HEK293T (cell line): ENCODE results near the gene NBAS.

Experiments
- ARNT ChIP-seq: fragments of 450-650 bp; IDR thresholded peaks from 2 replicates; pipeline ENCODE4 v1.6.1; 2017; ENCODE audit warnings: mild to moderate bottlenecking
- BHLHE40 ChIP-seq: fragments of 450-650 bp; IDR thresholded peaks from 2 replicates; pipeline ENCODE4 v1.6.1; 2016; ENCODE audit warnings: mild to moderate bottlenecking, moderate library complexity, borderline replicate concordance
- FOXK2 ChIP-seq: fragments of 450-650 bp; IDR thresholded peaks from 2 replicates; pipeline ENCODE4 v1.6.1; 2016; ENCODE audit warnings: mild to moderate bottlenecking
- FOXM1 ChIP-seq: fragments of 450-650 bp; IDR thresholded peaks from 2 replicates; pipeline ENCODE4 v1.6.1; 2017; ENCODE audit warnings: mild to moderate bottlenecking, borderline replicate concordance
- L3MBTL2 ChIP-seq: fragments of 450-650 bp; conservative IDR thresholded peaks from 2 replicates; pipeline ENCODE4 v1.6.1; 2016; ENCODE audit warnings: mild to moderate bottlenecking
- SP1 ChIP-seq: fragments of 450-650 bp; IDR thresholded peaks from 2 replicates; pipeline ENCODE4 v1.6.1; 2017
- SUZ12 ChIP-seq: fragments of 450-650 bp; IDR thresholded peaks from 2 replicates; pipeline ENCODE4 v1.6.1; 2016; ENCODE audit warnings: mild to moderate bottlenecking
- TARDBP ChIP-seq: fragments of 450-650 bp; IDR thresholded peaks from 2 replicates; pipeline ENCODE4 v1.6.1; 2016
- TF ChIP-seq, protein P1 (sequence below): fragments of 450-650 bp; IDR thresholded peaks from 2 replicates; pipeline ENCODE4 v1.6.1; 2016

DNA sequence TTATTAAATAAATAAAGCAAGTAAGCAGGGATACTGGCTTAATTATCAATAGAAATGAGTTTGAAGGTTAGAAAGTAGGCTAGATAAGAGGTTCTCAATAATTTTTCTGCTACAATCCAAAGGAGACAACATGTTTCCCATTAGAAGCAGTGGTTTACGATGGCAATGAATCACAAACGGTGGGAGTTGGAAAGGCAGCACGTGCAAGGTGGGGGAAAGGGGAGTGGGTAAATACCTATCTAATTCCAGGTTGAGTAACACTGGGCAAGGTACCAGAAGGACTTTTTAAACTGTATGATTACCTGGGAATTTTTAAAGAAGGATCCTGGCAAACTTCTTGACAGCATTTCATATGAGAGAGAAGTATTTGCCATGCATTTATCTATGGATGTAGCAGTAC is 289.9 kb downstream of the NBAS start:
- TF ChIP-seq FOXK2 (no peak), SP1 (no peak), TARDBP (no peak), FOXM1 (no peak), L3MBTL2 (no peak), SUZ12 (no peak), BHLHE40 (no peak), ARNT (no peak)
- TF ChIP-seq, protein P1, sequence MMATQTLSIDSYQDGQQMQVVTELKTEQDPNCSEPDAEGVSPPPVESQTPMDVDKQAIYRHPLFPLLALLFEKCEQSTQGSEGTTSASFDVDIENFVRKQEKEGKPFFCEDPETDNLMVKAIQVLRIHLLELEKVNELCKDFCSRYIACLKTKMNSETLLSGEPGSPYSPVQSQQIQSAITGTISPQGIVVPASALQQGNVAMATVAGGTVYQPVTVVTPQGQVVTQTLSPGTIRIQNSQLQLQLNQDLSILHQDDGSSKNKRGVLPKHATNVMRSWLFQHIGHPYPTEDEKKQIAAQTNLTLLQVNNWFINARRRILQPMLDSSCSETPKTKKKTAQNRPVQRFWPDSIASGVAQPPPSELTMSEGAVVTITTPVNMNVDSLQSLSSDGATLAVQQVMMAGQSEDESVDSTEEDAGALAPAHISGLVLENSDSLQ: no peak
